SH-SY5Y (cell line): ENCODE data around the gene ANO7.

Experiments used
- GATA2 ChIP-seq: IDR thresholded peaks from 2 replicates; pipeline ENCODE4 v1.6.1; 2011; ENCODE audit warnings: mild to moderate bottlenecking, low read depth, low read length
- GATA3 ChIP-seq: IDR thresholded peaks from 2 replicates; pipeline ENCODE4 v1.6.1; 2011; ENCODE audit warnings: low read depth, mild to moderate bottlenecking, low read length, moderate library complexity

- TF ChIP-seq GATA2 = no peak
- no peak for TF ChIP-seq GATA3
Measured at GRCh38 chr2:241177526-241178334, 10.7 kb upstream of the ANO7 start.
